Measurements from ENCODE around the gene PIP5K1B.
A peak's percentile ranks its signal among the peaks of the same experiment; 100 is the strongest.

PIP5K1B gene

GRCh38 chr9:68775003-68775730 is 70.1 kb downstream of the PIP5K1B start:
- DNase-seq (ENCODE audit: low spot score): no peak

- DNase-seq (ENCODE audit: low spot score): no peak
Observed at GRCh38 chr9:68777070-68777763, 72.2 kb downstream of the PIP5K1B start.

- no peak for DNase-seq (ENCODE audit: low spot score)
Observed at GRCh38 chr9:68778635-68779034, 73.6 kb downstream of the PIP5K1B start.

GRCh38 chr9:68779558-68780379 is 74.7 kb downstream of the PIP5K1B start:
- DNase-seq (ENCODE audit: low spot score): peak; percentile 93

GRCh38 chr9:68780380-68780712 is 75.3 kb downstream of the PIP5K1B start:
- no peak for DNase-seq (ENCODE audit: low spot score)

GRCh38 chr9:68780720-68781119 is 75.7 kb downstream of the PIP5K1B start:
- no peak for DNase-seq (ENCODE audit: low spot score)

GRCh38 chr9:68781928-68782327 is 76.9 kb downstream of the PIP5K1B start:
- no peak for DNase-seq (ENCODE audit: low spot score)

GRCh38 chr9:68782546-68782945 is 77.5 kb downstream of the PIP5K1B start:
- DNase-seq (ENCODE audit: low spot score): no peak

GRCh38 chr9:68785965-68786364 is 80.9 kb downstream of the PIP5K1B start:
- no peak for DNase-seq (ENCODE audit: low spot score)

GRCh38 chr9:68791169-68791568 is 86.1 kb downstream of the PIP5K1B start:
- no peak for DNase-seq (ENCODE audit: low spot score)

GRCh38 chr9:68793605-68794343 is 88.7 kb downstream of the PIP5K1B start:
- no peak for DNase-seq (ENCODE audit: low spot score)

GRCh38 chr9:68794898-68795297 is 89.9 kb downstream of the PIP5K1B start:
- no peak for DNase-seq (ENCODE audit: low spot score)

- no peak for DNase-seq (ENCODE audit: low spot score)
Observed at GRCh38 chr9:68795411-68795810, 90.4 kb downstream of the PIP5K1B start.

GRCh38 chr9:68797116-68797515 is 92.1 kb downstream of the PIP5K1B start:
- DNase-seq (ENCODE audit: low spot score): no peak

GRCh38 chr9:68798423-68798822 is 93.4 kb downstream of the PIP5K1B start:
- DNase-seq (ENCODE audit: low spot score): no peak

GRCh38 chr9:68800836-68801235 is 95.8 kb downstream of the PIP5K1B start:
- no peak for DNase-seq (ENCODE audit: low spot score)

- no peak for DNase-seq (ENCODE audit: low spot score)
Observed at GRCh38 chr9:68802525-68803015, 97.5 kb downstream of the PIP5K1B start.

- DNase-seq (ENCODE audit: low spot score): no peak
Observed at GRCh38 chr9:68804911-68805889, 100.2 kb downstream of the PIP5K1B start.

- no peak for DNase-seq (ENCODE audit: low spot score)
Observed at GRCh38 chr9:68805890-68806517, 101.0 kb downstream of the PIP5K1B start.

GRCh38 chr9:68808338-68808890 is 103.4 kb downstream of the PIP5K1B start:
- DNase-seq (ENCODE audit: low spot score): no peak

Measured in COLO829 (cell line).